GM21381 (cell line): ENCODE measurements around the gene PLCL1.

Experiments used
- ATAC-seq: cut with Tn5 transposase; IDR thresholded peaks from one replicate; pipeline ENCODE4 v1.9.1; 2021; ENCODE audit warnings: mild to moderate bottlenecking, moderate library complexity; ENCODE audit not compliant: unreplicated experiment

Gene PLCL1

GRCh38 chr2:197852108-197852507 lies 47.7 kb downstream of the PLCL1 start:
- no peak for ATAC-seq

- no peak for ATAC-seq
These were observed 49.2 kb downstream of the PLCL1 start for GRCh38 chr2:197853549-197853948.

GRCh38 chr2:197857476-197858107 lies 53.2 kb downstream of the PLCL1 start:
- no peak for ATAC-seq

- no peak for ATAC-seq
These were observed 54.3 kb downstream of the PLCL1 start for GRCh38 chr2:197858607-197859140.

GRCh38 chr2:197862246-197862955 lies 58.0 kb downstream of the PLCL1 start:
- no peak for ATAC-seq

- no peak for ATAC-seq
These were observed 59.4 kb downstream of the PLCL1 start for GRCh38 chr2:197863744-197864143.

GRCh38 chr2:197866455-197866854 lies 62.1 kb downstream of the PLCL1 start:
- no peak for ATAC-seq

GRCh38 chr2:197867033-197867432 lies 62.6 kb downstream of the PLCL1 start:
- ATAC-seq: no peak

- no peak for ATAC-seq
These were observed 63.2 kb downstream of the PLCL1 start for GRCh38 chr2:197867624-197868023.

GRCh38 chr2:197868206-197868605 lies 63.8 kb downstream of the PLCL1 start:
- ATAC-seq: no peak

GRCh38 chr2:197869041-197869440 lies 64.6 kb downstream of the PLCL1 start:
- ATAC-seq: no peak

- ATAC-seq: no peak
These were observed 65.2 kb downstream of the PLCL1 start for GRCh38 chr2:197869501-197870111.

- no peak for ATAC-seq
These were observed 65.7 kb downstream of the PLCL1 start for GRCh38 chr2:197870137-197870536.

GRCh38 chr2:197871780-197872456 lies 67.5 kb downstream of the PLCL1 start:
- ATAC-seq: no peak

GRCh38 chr2:197873293-197873701 lies 68.9 kb downstream of the PLCL1 start:
- ATAC-seq: no peak

- ATAC-seq: no peak
These were observed 71.4 kb downstream of the PLCL1 start for GRCh38 chr2:197875763-197876162.

- ATAC-seq: no peak
These were observed 72.1 kb downstream of the PLCL1 start for GRCh38 chr2:197876524-197876923.

- ATAC-seq: no peak
These were observed 72.6 kb downstream of the PLCL1 start for GRCh38 chr2:197877038-197877437.

GRCh38 chr2:197878792-197879191 lies 74.4 kb downstream of the PLCL1 start:
- ATAC-seq: no peak

GRCh38 chr2:197879812-197880408 lies 75.5 kb downstream of the PLCL1 start:
- ATAC-seq: no peak
